ENCODE results near the gene NUP188.

DNA sequence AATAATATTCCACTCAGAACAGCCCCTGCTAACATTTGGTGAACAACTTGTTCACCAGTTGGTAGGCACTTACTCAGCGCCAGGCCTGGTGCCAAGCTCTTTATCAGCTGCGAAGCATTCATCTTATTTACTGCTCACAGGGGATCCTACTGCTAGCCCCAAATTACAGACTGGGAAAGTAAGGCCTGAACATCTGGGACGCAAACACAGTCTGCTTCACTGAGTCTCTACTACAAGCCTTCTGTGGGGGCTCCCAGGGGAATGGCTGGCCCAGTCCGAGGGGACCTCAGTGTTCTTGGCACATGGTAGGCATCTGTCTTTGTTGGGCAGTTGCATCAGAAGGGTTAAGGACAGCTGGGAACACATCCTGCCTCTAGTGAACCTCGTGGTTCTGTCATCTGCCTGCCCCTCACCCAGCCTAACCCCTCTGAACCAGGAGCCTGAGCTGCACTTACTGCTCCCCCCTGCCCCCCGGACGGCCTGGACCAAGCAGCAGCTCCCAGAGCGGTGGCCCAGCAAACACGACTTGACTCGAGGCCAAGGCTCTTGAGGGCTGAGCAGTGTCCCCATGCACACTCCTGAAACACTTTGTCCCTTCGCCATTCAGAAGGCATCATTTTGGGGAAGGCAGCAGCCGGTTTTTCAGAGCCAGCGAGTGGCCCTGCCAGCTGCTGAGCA, 27.0 kb upstream of the NUP188 start, which contains the start of gene PHYHD1:
- TF ChIP-seq, protein P1, sequence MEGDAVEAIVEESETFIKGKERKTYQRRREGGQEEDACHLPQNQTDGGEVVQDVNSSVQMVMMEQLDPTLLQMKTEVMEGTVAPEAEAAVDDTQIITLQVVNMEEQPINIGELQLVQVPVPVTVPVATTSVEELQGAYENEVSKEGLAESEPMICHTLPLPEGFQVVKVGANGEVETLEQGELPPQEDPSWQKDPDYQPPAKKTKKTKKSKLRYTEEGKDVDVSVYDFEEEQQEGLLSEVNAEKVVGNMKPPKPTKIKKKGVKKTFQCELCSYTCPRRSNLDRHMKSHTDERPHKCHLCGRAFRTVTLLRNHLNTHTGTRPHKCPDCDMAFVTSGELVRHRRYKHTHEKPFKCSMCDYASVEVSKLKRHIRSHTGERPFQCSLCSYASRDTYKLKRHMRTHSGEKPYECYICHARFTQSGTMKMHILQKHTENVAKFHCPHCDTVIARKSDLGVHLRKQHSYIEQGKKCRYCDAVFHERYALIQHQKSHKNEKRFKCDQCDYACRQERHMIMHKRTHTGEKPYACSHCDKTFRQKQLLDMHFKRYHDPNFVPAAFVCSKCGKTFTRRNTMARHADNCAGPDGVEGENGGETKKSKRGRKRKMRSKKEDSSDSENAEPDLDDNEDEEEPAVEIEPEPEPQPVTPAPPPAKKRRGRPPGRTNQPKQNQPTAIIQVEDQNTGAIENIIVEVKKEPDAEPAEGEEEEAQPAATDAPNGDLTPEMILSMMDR (IDR thresholded peaks at IDR 0.05; ENCODE audit: poor library complexity, severe bottlenecking) = no peak
- no peak for TF ChIP-seq EP300 (conservative IDR thresholded peaks at IDR 0.05; ENCODE audit: poor library complexity, severe bottlenecking)
- TF ChIP-seq SMC3 (conservative IDR thresholded peaks at IDR 0.05; ENCODE audit: poor library complexity) = no peak
- no peak for TF ChIP-seq POLR2AphosphoS5 (IDR thresholded peaks at IDR 0.05)
- no peak for TF ChIP-seq MXI1 (conservative IDR thresholded peaks at IDR 0.05; ENCODE audit: poor library complexity, severe bottlenecking)
